Pancreas (tissue), 10 donors: Measurements from ENCODE around the gene LRMDA. TPM values are rescaled to one million over a fixed set of nuclear protein-coding genes. Genes with fewer than 3 reads are reported as not detected.

ENCODE experiments used
- ATAC-seq, 4 donors: fragments of 200-7000 bp; cut with Tn5 transposase; one replicate each; pipeline versions ENCODE4 v1.8.0 to v1.9.1; 2020; ENCODE audit warnings: mild to moderate bottlenecking in 4 of 4, moderate library complexity in 4 of 4
- DNase-seq, 6 donors: peaks; one replicate each; pipeline ENCODE4 v3.0.0-alpha.2; 2020
- FAIRE-seq: peaks from 2 replicates; lab custom pipeline; 2012; peaks lifted over from hg19 to GRCh38; lab: Jason Lieb, UNC
- H3K27ac ChIP-seq, 4 donors: fragments of 200-600 bp; sonication (generic); 1 replicate in 3 of 4; 2 replicates in 1 of 4; pipeline versions ENCODE4 v1.5.0 to v1.8.0; 2020
- H3K27me3 ChIP-seq, 4 donors: fragments of 200-600 bp; one replicate each; pipeline ENCODE4 v1.8.0; 2021
- H3K36me3 ChIP-seq, 3 donors: fragments of 200-600 bp; sonication (generic) in 1 of 3; one replicate each; pipeline versions ENCODE4 v1.5.0 to v1.8.0; 2020 to 2021
- H3K4me1 ChIP-seq, 3 donors: fragments of 200-600 bp; one replicate each; pipeline ENCODE4 v1.8.0; 2021
- H3K4me3 ChIP-seq, 4 donors: fragments of 200-600 bp; sonication (generic) in 2 of 4; one replicate each; pipeline versions ENCODE4 v1.5.0 to v1.8.0; 2020 to 2021
- H3K9me3 ChIP-seq, 4 donors: fragments of 200-600 bp; one replicate each; pipeline ENCODE4 v1.8.0; 2021
- CTCF ChIP-seq, 4 donors: fragments of 200-600 bp; sonication (generic) in 3 of 4; IDR thresholded peaks; one replicate each; pipeline versions ENCODE4 v1.5.0 to v1.8.0; 2021; ENCODE audit warnings: antibody characterized with exemption in 4 of 4
- WGBS, 2 donors: extraction: QIAGEN DNeasy Blood & Tissue Kit; methylation state at CpG; one replicate each; pipeline ENCODE4 v1.1.7; 2013; 5-methylcytosine and 5-hydroxymethylcytosine counted together
- intact Hi-C, 3 donors: fragments of 100-400 bp; cut with DNase I; formaldehyde crosslinking; loops; one replicate each; pipeline versions ENCODE4 v1.11.1 to v1.14.2; 2022
- polyA plus RNA-seq, 2 donors: library from polyadenylated mRNA; stranded (reverse); fragments of 200-250 nt; gene quantifications; one replicate each; pipeline ENCODE4 v1.2.3, GENCODE V29; 2013
- total RNA-seq, 6 donors: library from RNA; stranded (reverse); fragmentation: NEBNext Ultra II Directional in 4 of 6; extraction: Animal tissue kit (Norgen Biotek cat#: 25700) in 4 of 6; gene quantifications; one replicate each; pipeline versions ENCODE4 v1.2.1 to v1.2.4, GENCODE V29; 2021 to 2023
- donor health status: healthy with polysubstance abuse.
- donor health status: DM: no; HTN: no; CAD: no; lungs with moderate emphysema.
- donor health status: DM: no; HTN: no; CAD: no.
- donor health status: control.
- donor health status: control.
- donor health status: Bipolar disorder and iron deficiency.
- donor health status: DM: yes; HTN: yes; CAD: no.
- donor health status: DM: no; HTN: no; CAD: no.
- donor health status: DM: no; HTN: no; CAD: no.
- donor health status: DM: yes; HTN: yes; CAD: no.

LRMDA gene
- total and polyA plus RNA-seq, 8 donors: 4.6 to 21.2 (median 13.4) TPM

- Histone ChIP-seq H3K4me1 (peaks cover 22 to 38% (median 27%) of the 10 kb centered on the region in 3 donors), H3K4me3 (no peak overlapping the region), H3K36me3 (no peaks in the 10 kb centered on the region), H3K27ac (no peak overlapping the region), H3K9me3 (no peaks in the 10 kb centered on the region), H3K27me3 (no peaks in the 10 kb centered on the region)
- no peak for FAIRE-seq
- 47 to 57% methylated on average over 8 of the region's 8 CpGs for WGBS, 2 donors
- peak; percentile 37 to 75 (median 62) for DNase-seq
- intact Hi-C loops: loop anchor here in 1 of 3 donors (10.0 kb wide), 1 partner anchor 909 kb away; no protein-coding TSS in a partner anchor
- peak in 3 of 4 donors; percentile 23 to 41 (median 41) for TF ChIP-seq CTCF (IDR thresholded peaks at IDR 0.05)
- peak; percentile 78 to 94 (median 93) for ATAC-seq
Measured at GRCh38 chr10:76303682-76304316, 872.4 kb downstream of the LRMDA start.

GRCh38 chr10:76305930-76306615 lies 874.6 kb downstream of the LRMDA start:
- no peak overlapping the region for H3K4me3 ChIP-seq
- no peaks in the 10 kb centered on the region for H3K27me3 ChIP-seq
- WGBS, 2 donors: 0 to 49% methylated on average over 1 of the region's 1 CpG
- FAIRE-seq: peak; percentile 13
- peaks cover 22 to 43% (median 27%) of the 10 kb centered on the region in 3 donors for H3K4me1 ChIP-seq
- peak in 3 of 4 donors; percentile 38 to 75 (median 53) for ATAC-seq
- no peaks in the 10 kb centered on the region for H3K9me3 ChIP-seq
- H3K27ac ChIP-seq: peak overlapping the region in 1 of 4 donors; percentile 2
- no peak for TF ChIP-seq CTCF (IDR thresholded peaks at IDR 0.05)
- DNase-seq: no peak
- intact Hi-C loops: loop anchor here in 1 of 3 donors (10.0 kb wide), 1 partner anchor 911 kb away; no protein-coding TSS in a partner anchor
- no peaks in the 10 kb centered on the region for H3K36me3 ChIP-seq

GRCh38 chr10:76306856-76307255 lies 875.4 kb downstream of the LRMDA start:
- Histone ChIP-seq H3K27me3 (no peaks in the 10 kb centered on the region), H3K36me3 (no peaks in the 10 kb centered on the region), H3K27ac (no peak overlapping the region), H3K4me3 (no peak overlapping the region), H3K9me3 (no peaks in the 10 kb centered on the region), H3K4me1 (peaks cover 22 to 43% (median 27%) of the 10 kb centered on the region in 3 donors)
- ATAC-seq (no peak), DNase-seq (no peak), FAIRE-seq (no peak)
- TF ChIP-seq CTCF (IDR thresholded peaks at IDR 0.05): no peak
- intact Hi-C loops: loop anchor here in 1 of 3 donors (10.0 kb wide), 1 partner anchor 912 kb away; no protein-coding TSS in a partner anchor

DNA sequence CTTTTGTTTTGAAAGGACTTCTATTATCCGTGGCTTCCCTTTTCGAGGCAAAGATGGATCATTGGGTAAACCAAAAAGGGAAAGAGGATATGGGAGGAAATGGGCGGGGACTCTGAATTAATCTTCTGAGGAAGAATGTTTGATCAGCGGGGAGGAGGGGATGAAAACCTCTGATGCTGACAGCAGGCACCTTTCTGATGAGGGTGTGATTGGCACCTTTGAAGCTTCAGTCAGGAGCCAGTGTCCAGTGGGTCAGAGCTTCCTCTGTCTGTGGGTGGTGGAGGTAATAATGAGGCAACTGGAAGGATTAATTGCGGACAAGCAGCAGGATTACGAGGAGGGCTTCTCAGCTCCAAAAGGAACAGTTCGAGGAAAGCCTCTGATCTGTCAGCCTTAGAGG lies 877.6 kb downstream of the LRMDA start:
- no peak overlapping the region for H3K4me3 ChIP-seq
- no peaks in the 10 kb centered on the region for H3K9me3 ChIP-seq
- ATAC-seq: no peak
- H3K4me1 ChIP-seq: peaks cover 10 to 23% (median 17%) of the 10 kb centered on the region in 3 donors
- H3K36me3 ChIP-seq: no peaks in the 10 kb centered on the region
- intact Hi-C loops: loop anchor here in 1 of 3 donors (10.0 kb wide), 1 partner anchor 914 kb away; no protein-coding TSS in a partner anchor
- no peak for TF ChIP-seq CTCF (IDR thresholded peaks at IDR 0.05)
- WGBS, 2 donors: 86 to 88% methylated on average over 7 of the region's 7 CpGs
- FAIRE-seq: no peak
- H3K27ac ChIP-seq: no peak overlapping the region
- DNase-seq: no peak
- H3K27me3 ChIP-seq: no peaks in the 10 kb centered on the region
